ENCODE results near the gene COL16A1.
"Not testable (repeated sequence)": the region's sequence is repeated elsewhere in the genome, so short reads cannot be mapped to it uniquely, and the experiment has no call there.

The COL16A1 gene

DNA sequence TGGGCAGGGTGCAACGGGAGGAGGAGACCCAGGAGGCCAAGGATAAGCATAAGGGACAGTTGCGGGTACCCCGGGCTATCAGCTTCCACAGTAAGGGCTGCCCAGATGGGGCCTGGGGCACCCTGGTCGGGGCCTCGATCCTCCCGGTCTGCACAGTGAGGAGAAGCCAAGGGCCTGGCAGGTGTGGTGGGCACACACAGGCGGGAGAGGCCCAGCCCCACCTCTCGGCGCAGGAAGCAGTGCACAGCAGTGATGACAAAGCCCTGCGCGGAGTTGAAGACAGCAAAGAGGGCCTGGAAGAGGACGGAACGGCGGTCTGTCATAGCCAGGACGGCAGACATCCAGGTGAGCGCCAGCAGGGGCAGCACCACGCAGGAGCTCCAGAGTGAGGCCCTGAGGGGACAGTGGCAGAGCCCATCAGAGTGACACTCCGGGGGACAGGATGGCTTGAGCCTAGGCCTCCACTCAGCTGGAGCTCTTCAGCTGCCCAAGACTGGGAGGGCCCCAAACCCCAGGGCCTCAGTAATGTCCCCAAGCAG lies 29.0 kb upstream of the COL16A1 start:
- DNase-seq (ENCODE audit: low read depth), result no peak

DNA sequence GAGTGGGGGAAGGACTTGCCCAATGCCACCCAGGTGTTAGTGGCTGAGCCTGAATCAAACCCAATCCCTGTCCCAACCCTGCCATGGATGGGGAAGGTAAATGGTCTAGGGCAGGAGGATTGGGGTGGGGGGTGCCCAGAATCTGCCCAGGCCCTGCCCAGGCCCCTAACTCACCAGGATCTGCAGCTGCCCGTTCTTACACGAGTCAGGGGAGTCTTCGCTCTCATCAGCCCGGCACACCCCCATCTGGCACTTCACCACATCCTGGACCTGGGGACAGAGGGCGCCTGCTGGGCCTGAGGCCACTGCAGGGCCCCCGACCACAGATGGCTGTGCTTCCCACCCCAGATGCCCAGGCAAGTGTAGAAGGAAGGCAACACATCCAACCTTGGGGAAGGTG lies 28.5 kb upstream of the COL16A1 start:
- DNase-seq (ENCODE audit: low read depth), result no peak

DNA sequence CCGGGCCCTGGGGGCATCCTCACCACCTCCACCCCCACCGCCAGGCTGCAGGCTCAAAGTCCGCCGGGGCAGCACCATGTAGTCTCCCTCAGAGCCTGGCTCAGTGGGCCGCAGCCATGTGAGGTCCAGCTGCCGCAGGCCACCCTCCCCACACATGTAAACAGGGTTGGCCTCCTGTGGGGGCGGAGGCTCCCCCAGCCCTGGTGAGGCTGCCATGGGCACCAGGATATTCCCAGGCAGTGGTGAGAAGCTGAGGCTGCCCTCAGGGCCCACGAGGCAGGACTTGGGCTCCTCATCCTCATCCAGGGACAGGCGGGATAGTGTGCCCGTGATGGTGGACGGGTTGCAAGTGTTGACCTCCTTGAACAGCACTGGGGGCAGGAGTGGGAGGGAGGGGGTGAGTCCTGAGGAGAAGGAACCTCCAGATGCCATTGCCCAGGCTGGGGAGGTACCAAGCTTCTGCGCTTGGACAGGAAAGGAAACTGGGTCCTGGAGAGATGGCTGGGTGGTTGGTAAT lies 27.3 kb upstream of the COL16A1 start:
- DNase-seq (ENCODE audit: low read depth), result no peak

DNA sequence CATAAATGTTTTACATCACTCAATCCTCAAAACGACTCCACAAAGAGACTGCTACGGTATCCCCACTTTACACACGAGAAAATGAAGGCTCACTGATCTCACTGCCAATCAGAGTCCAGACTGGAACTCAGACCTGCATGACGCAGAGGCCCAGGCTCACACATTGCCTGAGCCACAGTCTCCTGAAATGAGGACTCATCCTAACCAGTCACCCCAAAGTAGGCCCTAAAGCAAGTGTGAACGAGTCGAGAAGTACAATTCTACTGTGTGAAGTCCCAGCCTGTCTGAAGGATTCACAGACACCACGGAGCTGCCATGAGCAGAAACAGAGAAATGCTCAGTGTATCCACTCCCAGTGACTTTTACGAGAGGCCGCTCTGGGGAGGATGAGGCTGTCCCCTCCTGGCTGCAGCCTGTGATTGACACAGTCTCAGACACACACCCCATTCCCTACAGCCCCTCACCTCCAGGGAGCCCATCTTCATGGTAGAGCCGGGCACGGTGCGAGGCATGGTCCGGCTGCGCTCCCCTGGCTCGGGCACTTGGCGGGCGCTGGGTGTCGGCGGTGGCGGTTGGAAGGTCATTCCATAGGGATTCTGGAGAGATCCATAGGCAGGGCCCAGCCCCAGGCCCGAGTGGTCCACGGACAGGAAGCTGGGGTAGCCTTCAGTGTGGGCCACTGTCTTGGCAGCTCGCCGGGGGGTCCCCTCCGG lies 26.7 kb upstream of the COL16A1 start:
- DNase-seq (ENCODE audit: low read depth), result no peak

DNA sequence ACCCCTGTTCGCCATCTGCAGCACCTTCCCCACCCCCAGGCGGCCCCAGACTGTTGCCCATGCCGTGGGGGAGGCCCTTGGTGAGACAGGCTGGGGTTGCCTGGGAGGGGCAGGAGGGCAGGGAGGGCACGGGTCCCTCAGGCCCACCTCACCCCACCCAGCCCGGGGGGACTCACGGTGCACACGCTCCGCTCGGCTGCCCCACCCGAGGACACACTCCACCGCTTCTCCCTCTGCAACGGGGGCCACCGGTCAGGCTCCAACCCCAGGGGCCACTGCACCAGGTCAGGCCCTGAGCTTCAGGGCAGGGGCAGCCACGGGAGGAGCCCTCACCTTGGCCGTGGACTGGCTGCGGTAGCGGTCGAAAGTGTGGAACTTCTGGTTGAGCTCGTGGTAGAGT lies 24.0 kb upstream of the COL16A1 start:
- no peak for DNase-seq (ENCODE audit: low read depth)

GRCh38 chr1:31727195-31727594 lies 23.4 kb upstream of the COL16A1 start:
- no peak for DNase-seq (ENCODE audit: low read depth)

GRCh38 chr1:31726715-31727114 lies 22.9 kb upstream of the COL16A1 start:
- DNase-seq (ENCODE audit: low read depth), result no peak

- no peak for DNase-seq (ENCODE audit: low read depth)
These were observed 22.1 kb upstream of the COL16A1 start for GRCh38 chr1:31725777-31726535.

- DNase-seq (ENCODE audit: low read depth), result no peak
These were observed 21.3 kb upstream of the COL16A1 start for GRCh38 chr1:31725134-31725533.

DNA sequence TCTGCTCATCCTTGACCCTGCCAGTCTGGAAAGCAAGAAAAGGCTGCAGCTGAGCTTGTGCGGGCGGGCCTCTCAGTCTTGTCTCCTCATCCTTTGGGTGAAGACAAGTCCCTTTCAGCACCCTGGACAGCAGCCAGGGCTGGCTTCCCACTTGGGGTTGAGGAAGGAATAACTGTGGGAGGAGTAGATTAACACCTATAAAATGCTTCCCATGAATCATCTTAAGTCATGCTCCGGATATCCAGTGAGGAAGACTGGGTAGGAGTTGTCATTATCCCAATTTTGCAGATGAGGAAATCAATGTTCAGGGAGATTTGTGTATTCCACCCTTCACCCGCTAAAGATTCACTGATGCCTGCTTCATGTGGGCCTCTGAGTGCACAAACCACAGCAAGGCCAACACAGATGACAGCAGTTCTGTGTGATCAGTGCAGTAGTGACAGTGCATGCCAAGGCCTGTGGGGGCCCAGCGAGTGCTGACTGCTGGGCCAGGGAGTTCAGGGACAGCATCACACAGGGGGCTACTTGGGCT lies 20.1 kb upstream of the COL16A1 start:
- DNase-seq (ENCODE audit: low read depth), result peak; percentile 84

- DNase-seq (ENCODE audit: low read depth), result no peak
These were observed 14.6 kb upstream of the COL16A1 start for GRCh38 chr1:31718327-31718897.

DNA sequence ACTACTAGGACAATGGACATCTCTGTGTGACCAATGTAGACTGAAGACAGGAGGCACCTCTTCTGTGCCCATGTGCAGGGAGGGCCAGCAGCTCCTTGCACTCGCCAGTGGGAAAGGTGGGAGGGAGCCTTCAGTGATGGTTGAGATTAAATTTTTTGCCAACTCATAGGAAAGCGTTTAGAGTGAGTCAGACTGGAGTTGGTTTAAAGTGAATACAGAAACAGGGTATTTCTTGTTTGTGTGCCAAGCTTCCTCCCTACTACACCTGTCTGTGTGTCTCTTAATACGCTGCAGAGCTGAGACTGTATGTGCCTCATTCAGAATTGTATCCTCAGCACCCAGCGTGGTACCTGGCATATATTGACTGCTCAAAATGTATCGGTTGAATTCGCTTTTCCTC lies 13.5 kb upstream of the COL16A1 start:
- peak; percentile 38 for DNase-seq (ENCODE audit: low read depth)

DNA sequence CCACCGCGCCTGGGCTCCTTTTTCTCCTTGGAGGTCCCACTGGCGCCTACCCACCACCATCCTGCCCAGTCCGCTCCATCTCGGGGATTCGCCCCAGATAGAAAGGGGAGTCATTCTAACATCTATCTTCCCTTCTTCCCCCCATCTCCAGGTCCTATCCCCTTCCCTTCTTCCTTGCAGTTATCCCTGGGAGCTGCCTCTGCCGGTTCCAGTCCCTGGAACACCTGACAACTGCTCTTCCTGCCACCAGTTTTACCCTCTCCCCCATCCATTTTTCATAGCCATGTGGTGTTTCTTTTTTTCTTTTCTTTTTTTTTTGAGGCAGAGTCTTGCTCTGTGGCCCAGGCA lies 12.0 kb upstream of the COL16A1 start:
- DNase-seq (ENCODE audit: low read depth), result no peak

- DNase-seq (ENCODE audit: low read depth), result peak; percentile 96
These were observed 11.5 kb upstream of the COL16A1 start for GRCh38 chr1:31715087-31715872.

- DNase-seq (ENCODE audit: low read depth), result peak; percentile 91
These were observed 10.7 kb upstream of the COL16A1 start for GRCh38 chr1:31714442-31715086.

DNA sequence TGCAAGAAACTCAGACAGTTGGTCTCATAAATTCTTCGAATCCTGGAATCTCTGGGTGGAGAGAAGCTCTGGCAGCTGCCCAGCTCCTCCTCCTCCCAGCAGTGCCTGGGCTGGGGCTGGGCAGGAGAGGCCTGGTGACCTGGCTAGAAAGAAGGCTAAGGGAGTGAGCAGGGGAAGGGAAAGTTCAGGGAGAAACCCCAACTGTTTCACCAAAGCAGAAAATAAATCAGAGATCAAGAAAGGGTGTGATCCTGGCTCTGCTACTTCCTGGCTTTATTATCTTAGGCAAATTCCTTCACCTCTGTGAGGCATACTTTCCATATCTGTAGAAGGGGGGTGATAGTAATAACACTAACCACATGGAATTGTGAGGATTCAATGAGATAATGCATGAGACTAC lies 8.8 kb upstream of the COL16A1 start:
- DNase-seq (ENCODE audit: low read depth), result peak; percentile 99

DNA sequence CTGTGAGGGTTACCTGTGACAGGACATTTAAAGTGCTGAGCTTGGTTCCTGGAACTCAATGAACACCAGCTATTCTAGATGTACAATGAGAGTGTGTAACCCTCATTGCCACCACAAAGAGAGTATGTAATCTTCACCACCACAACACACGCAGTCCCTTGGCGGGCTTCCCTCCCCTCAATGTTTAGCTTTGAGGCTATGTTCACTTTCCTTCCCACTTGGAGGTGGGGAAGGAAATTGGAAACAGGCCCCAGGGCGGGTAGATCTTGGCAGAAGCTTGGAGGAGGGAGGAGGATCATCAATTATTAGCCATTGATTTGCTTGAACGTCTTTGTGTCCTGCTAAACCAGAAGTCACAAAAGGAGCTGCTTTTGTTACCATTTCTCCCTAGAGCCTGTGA lies 8.3 kb upstream of the COL16A1 start:
- DNase-seq (ENCODE audit: low read depth), result peak; percentile 83

DNA sequence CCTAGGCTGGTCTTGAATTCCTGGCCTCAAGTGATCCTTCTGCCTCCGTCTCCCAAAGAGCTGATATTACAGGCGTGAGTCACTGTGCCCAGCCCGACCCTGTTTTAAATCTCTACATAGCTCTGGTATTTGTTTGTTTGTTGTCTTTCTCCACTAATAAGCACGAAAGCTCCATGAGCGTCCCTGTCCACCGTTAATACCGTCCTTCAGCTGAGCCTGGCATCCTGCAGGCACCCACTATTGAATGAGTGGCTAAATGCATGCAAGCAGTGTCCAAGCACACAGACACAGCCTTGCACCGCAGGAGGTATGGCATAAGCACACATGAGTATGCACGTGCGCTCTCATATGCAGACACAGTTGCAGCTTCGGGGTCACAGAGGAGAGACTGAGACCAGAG lies 4.5 kb upstream of the COL16A1 start:
- DNase-seq (ENCODE audit: low read depth), result peak; percentile 69

- peak; percentile 80 for DNase-seq (ENCODE audit: low read depth)
These were observed 3.9 kb upstream of the COL16A1 start for GRCh38 chr1:31707711-31708110.

DNA sequence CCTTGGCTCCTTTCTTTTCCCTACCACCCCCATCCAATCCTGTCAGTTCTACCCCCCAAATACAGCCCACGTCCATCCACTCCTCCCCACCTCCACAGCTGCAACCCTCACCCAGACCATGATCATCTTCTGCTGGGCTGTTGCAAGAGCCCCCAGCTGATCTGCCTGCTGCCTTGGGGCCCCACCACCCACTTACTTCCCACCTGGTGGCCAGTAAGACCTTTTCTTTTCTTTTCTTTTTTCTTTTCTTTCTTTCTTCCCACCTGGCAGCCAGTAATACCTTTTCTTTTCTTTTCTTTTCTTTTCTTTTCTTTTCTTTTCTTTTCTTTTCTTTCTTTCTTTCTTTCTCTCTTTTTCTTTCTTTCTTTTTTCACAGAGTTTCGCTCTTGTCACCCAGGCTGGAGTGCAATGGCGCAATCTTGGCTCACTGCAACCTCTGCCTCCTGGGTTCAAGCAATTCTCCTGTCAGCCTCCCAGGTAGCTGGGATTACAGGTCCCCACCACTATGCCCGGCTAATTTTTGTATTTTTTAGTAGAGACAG lies 3.3 kb upstream of the COL16A1 start:
- not testable (repeated sequence) for DNase-seq (ENCODE audit: low read depth)

All from EH (cell line).